PC-9 (cell line): ENCODE results near the gene B4GALT7. TPM values are rescaled to one million over a fixed set of nuclear protein-coding genes. Genes with fewer than 3 reads are reported as not detected.

Experiments used
- BruUV-seq: library from RNA; stranded (reverse); fragments of 400-500 nt; replicated peaks from 2 replicates; lab custom pipeline; 2021; lab: Mats Ljungman, UMichigan
- CTCF ChIA-PET: fragments of 300-600 bp; sonication (Branson Sonifier 250); formaldehyde crosslinking; loops from one replicate; lab custom pipeline; 2022; ENCODE audit warnings: antibody characterized with exemption; lab: Charles Lee
- POLR2A ChIA-PET: fragments of 300-600 bp; sonication (Branson Sonifier 250); formaldehyde crosslinking; loops from one replicate; lab custom pipeline; 2022; ENCODE audit warnings: antibody characterized with exemption; ENCODE audit not compliant: unreplicated experiment; lab: Charles Lee
- DNase-seq, 2 experiments: peaks; one replicate each; pipeline versions ENCODE4 v3.0.0 to v3.0.0-alpha.2; 2015 to 2022; ENCODE audit warnings: mixed read lengths in 1 of 2
- H2AFZ ChIP-seq: fragments of 200-600 bp; sonication (generic); 2 replicates; pipeline ENCODE4 v1.8.1; 2017; ENCODE audit warnings: antibody characterized with exemption
- H3F3A ChIP-seq: fragments of 200-600 bp; sonication (generic); 2 replicates; pipeline ENCODE4 v1.8.1; 2017; ENCODE audit warnings: antibody characterized with exemption, mild to moderate bottlenecking, low read depth; ENCODE audit not compliant: insufficient read depth
- H3K27ac ChIP-seq: fragments of 200-600 bp; sonication (generic); 2 replicates; pipeline ENCODE4 v1.6.1; 2016; ENCODE audit warnings: mixed run types
- H3K27me3 ChIP-seq: fragments of 200-600 bp; sonication (generic); 2 replicates; pipeline ENCODE4 v1.6.1; 2016; ENCODE audit warnings: low read depth, mixed run types; ENCODE audit not compliant: insufficient read depth
- H3K36me3 ChIP-seq: fragments of 200-600 bp; sonication (generic); 2 replicates; pipeline ENCODE4 v1.6.1; 2016; ENCODE audit warnings: low read depth, mixed run types
- H3K4me1 ChIP-seq: fragments of 200-600 bp; sonication (generic); replicated peaks from 2 replicates; pipeline ENCODE4 v1.6.1; 2016; ENCODE audit warnings: mixed run types; ENCODE audit not compliant: insufficient read depth
- H3K4me2 ChIP-seq: fragments of 200-600 bp; sonication (generic); 2 replicates; pipeline ENCODE4 v1.6.1; 2017; ENCODE audit warnings: mixed run types
- H3K4me3 ChIP-seq: fragments of 200-600 bp; sonication (generic); 2 replicates; pipeline ENCODE4 v1.6.1; 2016; ENCODE audit warnings: mixed run types
- H3K79me2 ChIP-seq: fragments of 200-600 bp; sonication (generic); 2 replicates; pipeline ENCODE4 v1.6.1; 2017; ENCODE audit warnings: low read depth, mixed run types
- H3K9me2 ChIP-seq: fragments of 200-600 bp; sonication (generic); 2 replicates; pipeline ENCODE4 v1.8.1; 2017; ENCODE audit warnings: mild to moderate bottlenecking; ENCODE audit not compliant: insufficient read depth
- H3K9me3 ChIP-seq: fragments of 200-600 bp; sonication (generic); 2 replicates; pipeline ENCODE4 v1.8.1; 2016; ENCODE audit warnings: low read depth; ENCODE audit not compliant: insufficient read depth
- H4K20me1 ChIP-seq: fragments of 200-600 bp; sonication (generic); 2 replicates; pipeline ENCODE4 v1.8.1; 2017; ENCODE audit not compliant: insufficient read depth
- CTCF ChIP-seq: fragments of 200-600 bp; sonication (generic); conservative IDR thresholded peaks from 2 replicates; pipeline ENCODE4 v1.6.1; 2017; ENCODE audit warnings: mixed run types, antibody characterized with exemption, mild to moderate bottlenecking, moderate library complexity
- EZH2 ChIP-seq: fragments of 200-600 bp; sonication (generic); IDR thresholded peaks from 2 replicates; pipeline ENCODE4 v1.8.0; 2017; ENCODE audit warnings: antibody characterized with exemption, low read depth
- intact Hi-C: fragments of 100-400 bp; cut with micrococcal nuclease; formaldehyde crosslinking; loops from one replicate; pipeline ENCODE4 v1.10.0; 2022; ENCODE audit not compliant: unreplicated experiment
- total RNA-seq: library from RNA; stranded (reverse); gene quantifications from 2 replicates; pipeline ENCODE4 v1.2.3, GENCODE V29; 2021

B4GALT7 gene
- total RNA-seq, 1 experiment from 2014 or later, result 27.9 TPM

- Histone ChIP-seq H3K4me3 (peak overlapping the region; percentile 61), H3K27ac (no peak overlapping the region), H3F3A (peaks cover 14% of the 10 kb centered on the region; the same call in 1 of the 2 replicates), H3K9me2 (no peaks in the 10 kb centered on the region), H3K79me2 (peaks cover 12% of the 10 kb centered on the region; the same call in 1 of the 2 replicates), H3K36me3 (no peaks in the 10 kb centered on the region), H3K4me2 (peak overlapping the region; percentile 84), H3K27me3 (no peaks in the 10 kb centered on the region), H3K4me1 (peaks cover 13% of the 10 kb centered on the region), H4K20me1 (no peaks in the 10 kb centered on the region), H2AFZ (no peak overlapping the region), H3K9me3 (no peaks in the 10 kb centered on the region)
- intact Hi-C loops, result loop anchor here (10.0 kb wide), 2 partner anchors 464 to 564 kb away; no protein-coding TSS in a partner anchor
- BruUV-seq, result no TSS peak
- ChIA-PET POLR2A (no interaction called here), CTCF (no interaction called here)
- no peak for DNase-seq
- TF ChIP-seq EZH2 (no peak), CTCF (no peak)
These were observed 1.2 kb downstream of the B4GALT7 start for GRCh38 chr5:177601126-177601525.

GRCh38 chr5:177601577-177602457, 1.9 kb downstream of the B4GALT7 start:
- no TSS peak for BruUV-seq
- Histone ChIP-seq H4K20me1 (no peaks in the 10 kb centered on the region), H3K36me3 (no peaks in the 10 kb centered on the region), H3K4me3 (no peak overlapping the region), H3F3A (peaks cover 14% of the 10 kb centered on the region; the same call in 1 of the 2 replicates), H3K9me2 (no peaks in the 10 kb centered on the region), H2AFZ (no peak overlapping the region), H3K27ac (no peak overlapping the region), H3K4me2 (peak overlapping the region; percentile 84; the same call in 1 of the 2 replicates), H3K79me2 (peaks cover 12% of the 10 kb centered on the region; the same call in 1 of the 2 replicates), H3K27me3 (no peaks in the 10 kb centered on the region), H3K4me1 (peaks cover 13% of the 10 kb centered on the region), H3K9me3 (no peaks in the 10 kb centered on the region)
- intact Hi-C loops, result loop anchor here (10.0 kb wide), 2 partner anchors 463 to 563 kb away; no protein-coding TSS in a partner anchor
- TF ChIP-seq CTCF (no peak; the same call in 1 of the 2 replicates), EZH2 (no peak)
- POLR2A ChIA-PET, result no interaction called here
- CTCF ChIA-PET, result no interaction called here
- DNase-seq, result no peak

- BruUV-seq, result no TSS peak
- intact Hi-C loops, result loop anchor here (10.0 kb wide), 2 partner anchors 462 to 562 kb away; no protein-coding TSS in a partner anchor
- POLR2A ChIA-PET, result no interaction called here
These were observed 2.5 kb downstream of the B4GALT7 start for GRCh38 chr5:177602458-177602830.

More at GRCh38 chr5:177602458-177602830, 2.5 kb downstream of the B4GALT7 start:
- no peak for TF ChIP-seq CTCF
- TF ChIP-seq EZH2, result no peak
- H3K4me1 ChIP-seq, result peaks cover 13% of the 10 kb centered on the region
- peaks cover 12% of the 10 kb centered on the region; the same call in 1 of the 2 replicates for H3K79me2 ChIP-seq
- no peak for DNase-seq
- no peak overlapping the region for H3K4me2 ChIP-seq
- no peaks in the 10 kb centered on the region for H3K27me3 ChIP-seq
- no peak overlapping the region for H3K4me3 ChIP-seq
- H3K9me3 ChIP-seq, result no peaks in the 10 kb centered on the region
- no peaks in the 10 kb centered on the region for H4K20me1 ChIP-seq
- H3K27ac ChIP-seq, result no peak overlapping the region
- peaks cover 12% of the 10 kb centered on the region; the same call in 1 of the 2 replicates for H3F3A ChIP-seq
- CTCF ChIA-PET, result no interaction called here
- H3K9me2 ChIP-seq, result no peaks in the 10 kb centered on the region
- H3K36me3 ChIP-seq, result no peaks in the 10 kb centered on the region
- no peak overlapping the region for H2AFZ ChIP-seq
